Astrocyte (in vitro differentiated cells and primary cell): Measurements from ENCODE around the gene NT5C1A. TPM values are rescaled to one million over a fixed set of nuclear protein-coding genes. Genes with fewer than 3 reads are reported as not detected.
A peak's percentile ranks its signal among the peaks of the same experiment; 100 is the strongest.

Experiments
- DNase-seq: peaks from one replicate; pipeline ENCODE4 v3.0.0-alpha.2; 2010; ENCODE audit warnings: low read depth
- FAIRE-seq: peaks from 2 replicates; lab custom pipeline; 2011; peaks lifted over from hg19 to GRCh38; lab: Jason Lieb, UNC
- H2AFZ ChIP-seq: 2 replicates; pipeline ENCODE4 v1.6.0; 2012; ENCODE audit warnings: low read depth, low read length, inconsistent platforms
- H3K27ac ChIP-seq: 2 replicates; pipeline ENCODE4 v1.5.1; 2011; ENCODE audit warnings: low read depth, low read length, inconsistent platforms
- H3K27me3 ChIP-seq: 2 replicates; pipeline ENCODE4 v1.6.0; 2011; ENCODE audit warnings: low read length, inconsistent platforms; ENCODE audit not compliant: insufficient read depth
- H3K36me3 ChIP-seq: 2 replicates; pipeline ENCODE4 v1.5.1; 2011; ENCODE audit warnings: low read length, inconsistent platforms; ENCODE audit not compliant: insufficient read depth
- H3K4me1 ChIP-seq: 2 replicates; pipeline ENCODE4 v1.5.1; 2011; ENCODE audit warnings: low read length, inconsistent platforms; ENCODE audit not compliant: insufficient read depth
- H3K4me2 ChIP-seq: 2 replicates; pipeline ENCODE4 v1.6.0; 2012; ENCODE audit warnings: low read length, inconsistent platforms
- H3K4me3 ChIP-seq: 2 replicates; pipeline ENCODE4 v1.5.1; 2011; ENCODE audit warnings: low read depth, mild to moderate bottlenecking, low read length, inconsistent platforms; ENCODE audit not compliant: insufficient read depth
- H3K79me2 ChIP-seq: 2 replicates; pipeline ENCODE4 v1.6.0; 2012; ENCODE audit warnings: mild to moderate bottlenecking, low read length, inconsistent platforms; ENCODE audit not compliant: insufficient read depth
- H3K9ac ChIP-seq: 2 replicates; pipeline ENCODE4 v1.6.0; 2012; ENCODE audit warnings: mild to moderate bottlenecking, low read length, inconsistent platforms
- H3K9me3 ChIP-seq: 2 replicates; pipeline ENCODE4 v1.5.1; 2012; ENCODE audit warnings: low read depth, mild to moderate bottlenecking, low read length, inconsistent platforms; ENCODE audit not compliant: insufficient read depth
- H4K20me1 ChIP-seq: 2 replicates; pipeline ENCODE4 v1.6.0; 2012; ENCODE audit warnings: low read length, inconsistent platforms; ENCODE audit not compliant: insufficient read depth
- H3K27ac Mint-ChIP-seq: one replicate; pipeline ENCODE4 v1.8.0; 2021; ENCODE audit warnings: mild to moderate bottlenecking, mixed read lengths; ENCODE audit not compliant: unreplicated experiment
- H3K27me3 Mint-ChIP-seq: one replicate; pipeline ENCODE4 v1.8.0; 2021; ENCODE audit warnings: low read depth, mixed read lengths; ENCODE audit not compliant: unreplicated experiment
- H3K36me3 Mint-ChIP-seq: one replicate; pipeline ENCODE4 v1.8.0; 2021; ENCODE audit warnings: low read depth, mixed read lengths; ENCODE audit not compliant: unreplicated experiment
- H3K4me1 Mint-ChIP-seq: one replicate; pipeline ENCODE4 v1.8.0; 2021; ENCODE audit warnings: low read depth, mixed read lengths; ENCODE audit not compliant: unreplicated experiment
- H3K4me3 Mint-ChIP-seq: one replicate; pipeline ENCODE4 v1.8.0; 2021; ENCODE audit warnings: mild to moderate bottlenecking, moderate library complexity, mixed read lengths; ENCODE audit not compliant: unreplicated experiment
- H3K9me3 Mint-ChIP-seq: one replicate; pipeline ENCODE4 v1.8.0; 2021; ENCODE audit warnings: mild to moderate bottlenecking, mixed read lengths; ENCODE audit not compliant: unreplicated experiment
- EZH2 ChIP-seq: IDR thresholded peaks from 2 replicates; pipeline ENCODE4 v1.6.1; 2012; ENCODE audit warnings: mild to moderate bottlenecking, low read length, inconsistent platforms; ENCODE audit not compliant: insufficient read depth
- total RNA-seq: library from RNA; stranded (reverse); gene quantifications from 2 replicates; pipeline ENCODE4 v1.2.1, GENCODE V29; 2021
- TF ChIP-seq, protein P1 (sequence below): IDR thresholded peaks from 2 replicates; pipeline ENCODE4 v1.5.1; 2011; ENCODE audit warnings: low read depth, mild to moderate bottlenecking, inconsistent platforms, low read length, moderate library complexity; ENCODE audit not compliant: insufficient read depth

The NT5C1A gene
- total RNA-seq, 1 donor from 2014 or later = 0.20 TPM

DNA sequence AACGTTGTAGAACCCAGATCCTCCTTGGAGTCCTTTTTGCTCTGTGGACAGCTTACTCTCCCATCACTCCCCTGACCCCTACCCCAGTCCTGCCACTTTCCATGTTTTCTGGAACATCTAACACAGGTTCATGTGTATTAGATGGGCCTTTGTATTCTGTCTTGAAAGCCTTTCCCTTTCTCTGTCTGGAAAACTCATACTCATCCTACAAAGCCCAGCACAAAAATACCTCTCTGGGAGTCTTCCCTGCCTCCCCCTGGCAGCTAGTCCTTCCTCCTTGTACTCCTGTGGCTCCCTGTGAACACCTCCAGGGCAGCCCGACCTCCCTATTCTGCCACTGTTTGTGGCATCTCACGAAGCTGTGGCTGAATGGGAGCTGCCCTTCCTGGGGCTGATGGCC lies 24.7 kb downstream of the NT5C1A start:
- FAIRE-seq (no peak), DNase-seq (no peak)
- Histone ChIP-seq H3K4me2 (no peak overlapping the region), H3K4me1 (peaks cover 5% of the 10 kb centered on the region), H3K9me3 (no peaks in the 10 kb centered on the region), H3K4me3 (no peak overlapping the region), H3K27me3 (no peaks in the 10 kb centered on the region), H3K36me3 (no peaks in the 10 kb centered on the region), H3K9ac (no peak overlapping the region), H2AFZ (no peak overlapping the region), H4K20me1 (no peaks in the 10 kb centered on the region), H3K27ac (no peak overlapping the region), H3K79me2 (no peaks in the 10 kb centered on the region)
- Mint-ChIP-seq H3K27ac (peak overlapping the region; percentile 53), H3K4me1 (peaks cover 9% of the 10 kb centered on the region), H3K4me3 (no peak overlapping the region), H3K36me3 (no peaks in the 10 kb centered on the region), H3K9me3 (peaks cover 4% of the 10 kb centered on the region), H3K27me3 (peaks cover 36% of the 10 kb centered on the region)
- TF ChIP-seq EZH2 = no peak
- TF ChIP-seq, protein P1, sequence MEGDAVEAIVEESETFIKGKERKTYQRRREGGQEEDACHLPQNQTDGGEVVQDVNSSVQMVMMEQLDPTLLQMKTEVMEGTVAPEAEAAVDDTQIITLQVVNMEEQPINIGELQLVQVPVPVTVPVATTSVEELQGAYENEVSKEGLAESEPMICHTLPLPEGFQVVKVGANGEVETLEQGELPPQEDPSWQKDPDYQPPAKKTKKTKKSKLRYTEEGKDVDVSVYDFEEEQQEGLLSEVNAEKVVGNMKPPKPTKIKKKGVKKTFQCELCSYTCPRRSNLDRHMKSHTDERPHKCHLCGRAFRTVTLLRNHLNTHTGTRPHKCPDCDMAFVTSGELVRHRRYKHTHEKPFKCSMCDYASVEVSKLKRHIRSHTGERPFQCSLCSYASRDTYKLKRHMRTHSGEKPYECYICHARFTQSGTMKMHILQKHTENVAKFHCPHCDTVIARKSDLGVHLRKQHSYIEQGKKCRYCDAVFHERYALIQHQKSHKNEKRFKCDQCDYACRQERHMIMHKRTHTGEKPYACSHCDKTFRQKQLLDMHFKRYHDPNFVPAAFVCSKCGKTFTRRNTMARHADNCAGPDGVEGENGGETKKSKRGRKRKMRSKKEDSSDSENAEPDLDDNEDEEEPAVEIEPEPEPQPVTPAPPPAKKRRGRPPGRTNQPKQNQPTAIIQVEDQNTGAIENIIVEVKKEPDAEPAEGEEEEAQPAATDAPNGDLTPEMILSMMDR = no peak

DNA sequence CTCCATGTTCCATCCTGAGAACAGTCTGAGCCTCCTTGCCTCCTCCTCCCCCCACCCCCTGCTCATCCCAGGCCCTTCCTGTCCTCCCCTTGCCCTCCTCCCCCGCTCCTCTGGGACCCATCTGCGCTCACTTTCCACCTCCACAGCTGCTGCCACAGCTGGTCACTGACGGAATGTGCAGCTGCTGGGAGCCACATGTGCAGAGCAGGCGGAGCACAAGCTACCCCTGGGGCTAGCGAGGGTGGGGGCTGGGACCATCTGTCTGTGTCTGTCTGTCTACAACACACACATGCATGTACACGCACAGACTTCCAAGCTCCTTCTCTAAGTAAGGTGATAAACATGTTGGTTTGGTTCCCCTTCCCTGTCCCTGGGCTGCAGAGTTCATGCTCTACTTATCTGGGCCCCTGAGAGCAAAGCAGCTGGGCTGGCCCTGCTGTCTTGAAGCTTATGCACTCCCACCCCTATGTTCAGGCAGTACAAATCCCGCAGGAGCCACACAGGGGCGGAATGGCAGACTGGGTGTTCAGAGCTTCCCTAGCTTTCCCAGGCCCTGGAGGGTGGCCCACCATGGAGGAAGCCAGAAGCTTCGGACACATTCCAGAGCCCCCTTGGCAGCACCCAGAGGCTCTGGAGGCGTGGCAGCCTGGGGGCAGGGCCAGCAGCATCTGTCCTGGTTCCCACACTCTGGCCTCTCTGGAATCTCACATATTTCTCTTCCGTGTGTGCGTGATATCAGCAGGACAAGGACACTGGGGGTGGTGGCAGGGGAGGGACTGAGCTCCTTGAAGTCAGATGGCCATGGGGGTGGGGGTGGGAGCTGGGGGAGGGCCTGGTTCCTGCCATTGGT lies 25.4 kb downstream of the NT5C1A start:
- peaks cover 4% of the 10 kb centered on the region for H3K9me3 Mint-ChIP-seq

More for the DNA sequence above, 25.4 kb downstream of the NT5C1A start:
- Histone ChIP-seq H3K4me1 (peaks cover 5% of the 10 kb centered on the region), H2AFZ (peak overlapping the region; percentile 5), H3K4me2 (no peak overlapping the region), H3K4me3 (no peak overlapping the region), H3K27ac (no peak overlapping the region), H3K36me3 (no peaks in the 10 kb centered on the region), H3K79me2 (no peaks in the 10 kb centered on the region), H3K9ac (no peak overlapping the region), H4K20me1 (no peaks in the 10 kb centered on the region), H3K27me3 (no peaks in the 10 kb centered on the region), H3K9me3 (no peaks in the 10 kb centered on the region)
- TF ChIP-seq, protein P1 = no peak
- no peak for TF ChIP-seq EZH2
- H3K4me3 Mint-ChIP-seq = no peak overlapping the region
- FAIRE-seq = no peak
- peaks cover 9% of the 10 kb centered on the region for H3K4me1 Mint-ChIP-seq
- DNase-seq = no peak
- no peak overlapping the region for H3K27ac Mint-ChIP-seq
- no peaks in the 10 kb centered on the region for H3K36me3 Mint-ChIP-seq
- peaks cover 35% of the 10 kb centered on the region for H3K27me3 Mint-ChIP-seq
